ENCODE measurements around the gene PPIA.
A peak's percentile ranks its signal among the peaks of the same experiment; 100 is the strongest.

DNA sequence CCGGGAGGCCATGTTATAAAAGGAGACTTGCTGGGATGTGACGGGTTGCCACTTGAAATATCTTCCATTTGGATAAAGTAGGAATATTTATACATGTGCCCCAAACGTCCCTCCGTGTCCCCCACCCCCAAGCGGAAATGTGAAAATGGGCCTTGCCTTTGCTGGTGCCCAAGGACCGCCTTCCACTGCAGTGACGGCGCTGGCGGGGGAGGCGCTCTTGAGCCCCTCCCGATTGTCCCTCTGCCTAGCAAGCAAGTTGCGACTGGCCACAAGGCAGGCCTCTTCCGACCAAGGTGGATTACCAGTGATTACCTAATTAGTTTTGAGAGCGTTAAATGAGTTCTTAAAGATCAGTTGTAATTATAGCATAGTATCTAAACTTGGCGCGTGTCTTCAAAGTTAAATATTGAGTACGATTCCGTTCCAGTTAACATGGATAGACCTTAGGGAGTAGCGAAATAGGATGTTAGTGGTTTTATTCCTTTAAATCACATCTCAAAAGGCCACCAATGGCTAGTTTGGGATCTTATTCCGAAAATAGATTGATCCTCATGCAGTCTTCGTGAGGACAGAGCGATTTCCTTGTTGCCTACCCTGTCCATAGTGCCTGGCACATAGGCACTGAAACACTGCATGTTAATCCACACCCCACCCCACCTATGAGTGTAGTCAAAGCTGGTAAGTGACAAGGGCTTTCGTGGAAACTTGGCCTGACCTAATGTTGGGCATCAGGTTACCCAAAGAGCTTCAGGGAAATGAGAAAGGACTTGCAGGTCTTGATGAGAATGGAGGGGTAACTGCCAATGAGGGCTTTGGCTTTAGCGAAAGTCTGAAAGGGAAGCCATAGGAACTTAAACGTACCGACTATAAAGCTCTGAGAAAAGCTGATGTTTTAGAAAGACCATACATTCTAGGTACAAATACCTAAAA lies 1.1 kb downstream of the PPIA start:
- TF ChIP-seq, protein P1, sequence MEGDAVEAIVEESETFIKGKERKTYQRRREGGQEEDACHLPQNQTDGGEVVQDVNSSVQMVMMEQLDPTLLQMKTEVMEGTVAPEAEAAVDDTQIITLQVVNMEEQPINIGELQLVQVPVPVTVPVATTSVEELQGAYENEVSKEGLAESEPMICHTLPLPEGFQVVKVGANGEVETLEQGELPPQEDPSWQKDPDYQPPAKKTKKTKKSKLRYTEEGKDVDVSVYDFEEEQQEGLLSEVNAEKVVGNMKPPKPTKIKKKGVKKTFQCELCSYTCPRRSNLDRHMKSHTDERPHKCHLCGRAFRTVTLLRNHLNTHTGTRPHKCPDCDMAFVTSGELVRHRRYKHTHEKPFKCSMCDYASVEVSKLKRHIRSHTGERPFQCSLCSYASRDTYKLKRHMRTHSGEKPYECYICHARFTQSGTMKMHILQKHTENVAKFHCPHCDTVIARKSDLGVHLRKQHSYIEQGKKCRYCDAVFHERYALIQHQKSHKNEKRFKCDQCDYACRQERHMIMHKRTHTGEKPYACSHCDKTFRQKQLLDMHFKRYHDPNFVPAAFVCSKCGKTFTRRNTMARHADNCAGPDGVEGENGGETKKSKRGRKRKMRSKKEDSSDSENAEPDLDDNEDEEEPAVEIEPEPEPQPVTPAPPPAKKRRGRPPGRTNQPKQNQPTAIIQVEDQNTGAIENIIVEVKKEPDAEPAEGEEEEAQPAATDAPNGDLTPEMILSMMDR (conservative IDR thresholded peaks at IDR 0.05; ENCODE audit: low read depth, low read length): peak; percentile 62
- no peak for TF ChIP-seq EZH2 (IDR thresholded peaks at IDR 0.05; ENCODE audit: borderline replicate concordance, low read depth, low read length, poor library complexity, severe bottlenecking)
